ENCODE results near the gene SVIL. TPM values are rescaled to one million over a fixed set of nuclear protein-coding genes. Genes with fewer than 3 reads are reported as not detected.

Gene SVIL
- total and polyA plus RNA-seq, 2 donors (not counting 1 experiment from before 2014, with no cell fraction given): 0.74 to 0.88 TPM

GRCh38 chr10:29636178-29636577 is 1.4 kb upstream of the SVIL start:
- Histone ChIP-seq H3K27me3 (replicated peaks in 1 of 4; ENCODE audit: control extremely low read depth in 1 of 4, control insufficient read depth in 3 of 4, insufficient read depth in 4 of 4, low read length in 3 of 4) (no peaks in the 10 kb centered on the region), H2AFZ (ENCODE audit: insufficient read depth, low read depth, low read length, poor library complexity, severe bottlenecking) (no peak overlapping the region), H3K36me3 (replicated peaks in 1 of 2; ENCODE audit: control extremely low read depth in 1 of 2, control insufficient read depth in 1 of 2, extremely low read depth in 1 of 2, insufficient read depth in 2 of 2, low read length in 1 of 2) (no peaks in the 10 kb centered on the region), H3K9me3 (ENCODE audit: control extremely low read depth in 1 of 3, control insufficient read depth in 2 of 3, insufficient read depth in 1 of 3, low read length in 2 of 3) (no peaks in the 10 kb centered on the region), H4K20me1 (ENCODE audit: control insufficient read depth, insufficient read depth, low read length, poor library complexity, severe bottlenecking) (no peaks in the 10 kb centered on the region), H3K4me2 (replicated peaks; ENCODE audit: low read depth, low read length, poor library complexity, severe bottlenecking) (no peak overlapping the region), H3K4me3 (ENCODE audit: control extremely low read depth in 1 of 5, extremely low read depth in 1 of 5, insufficient read depth in 1 of 5, low read depth in 2 of 5, low read length in 4 of 5) (no peak overlapping the region), H3K9ac (ENCODE audit: low read length) (no peak overlapping the region), H3K27ac (ENCODE audit: low read length in 2 of 2) (no peak overlapping the region), H3K79me2 (ENCODE audit: control insufficient read depth, insufficient read depth, low read length) (no peaks in the 10 kb centered on the region), H3K4me1 (ENCODE audit: control insufficient read depth in 2 of 2, insufficient read depth in 2 of 2, low read length in 2 of 2) (peaks cover 0 to 2% of the 10 kb centered on the region in 2 donors)
- TF ChIP-seq, protein P1, sequence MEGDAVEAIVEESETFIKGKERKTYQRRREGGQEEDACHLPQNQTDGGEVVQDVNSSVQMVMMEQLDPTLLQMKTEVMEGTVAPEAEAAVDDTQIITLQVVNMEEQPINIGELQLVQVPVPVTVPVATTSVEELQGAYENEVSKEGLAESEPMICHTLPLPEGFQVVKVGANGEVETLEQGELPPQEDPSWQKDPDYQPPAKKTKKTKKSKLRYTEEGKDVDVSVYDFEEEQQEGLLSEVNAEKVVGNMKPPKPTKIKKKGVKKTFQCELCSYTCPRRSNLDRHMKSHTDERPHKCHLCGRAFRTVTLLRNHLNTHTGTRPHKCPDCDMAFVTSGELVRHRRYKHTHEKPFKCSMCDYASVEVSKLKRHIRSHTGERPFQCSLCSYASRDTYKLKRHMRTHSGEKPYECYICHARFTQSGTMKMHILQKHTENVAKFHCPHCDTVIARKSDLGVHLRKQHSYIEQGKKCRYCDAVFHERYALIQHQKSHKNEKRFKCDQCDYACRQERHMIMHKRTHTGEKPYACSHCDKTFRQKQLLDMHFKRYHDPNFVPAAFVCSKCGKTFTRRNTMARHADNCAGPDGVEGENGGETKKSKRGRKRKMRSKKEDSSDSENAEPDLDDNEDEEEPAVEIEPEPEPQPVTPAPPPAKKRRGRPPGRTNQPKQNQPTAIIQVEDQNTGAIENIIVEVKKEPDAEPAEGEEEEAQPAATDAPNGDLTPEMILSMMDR (IDR thresholded peaks at IDR 0.05): no peak
- no peak for TF ChIP-seq EZH2 (IDR thresholded peaks at IDR 0.05; ENCODE audit: borderline replicate concordance, insufficient read depth, low read depth, low read length, poor library complexity, severe bottlenecking)
- no peaks in the 10 kb centered on the region for H3K27me3 Mint-ChIP-seq
- H3K9me3 Mint-ChIP-seq (ENCODE audit: insufficient read depth): no peaks in the 10 kb centered on the region
- no peak for ATAC-seq (ENCODE audit: low read depth)
- POLR2A ChIA-PET: no interaction called here
- no peak for DNase-seq
- H3K4me3 Mint-ChIP-seq: no peak overlapping the region
- intact Hi-C loops (cut with micrococcal nuclease): no loop called here
- no peaks in the 10 kb centered on the region for H3K4me1 Mint-ChIP-seq
- CTCF ChIA-PET: no interaction called here
- no CpG with 5 or more reads among the region's 2 CpGs for WGBS (ENCODE audit: insufficient coverage)
- H3K27ac Mint-ChIP-seq: no peak overlapping the region

- Mint-ChIP-seq H3K27ac (no peak overlapping the region), H3K9me3 (ENCODE audit: insufficient read depth) (no peaks in the 10 kb centered on the region), H3K27me3 (no peaks in the 10 kb centered on the region), H3K4me3 (no peak overlapping the region), H3K4me1 (no peaks in the 10 kb centered on the region)
- no peaks in the 10 kb centered on the region for H3K36me3 ChIP-seq (replicated peaks in 1 of 2; ENCODE audit: control extremely low read depth in 1 of 2, control insufficient read depth in 1 of 2, extremely low read depth in 1 of 2, insufficient read depth in 2 of 2, low read length in 1 of 2)
- no peaks in the 10 kb centered on the region for H3K27me3 ChIP-seq (replicated peaks in 1 of 4; ENCODE audit: control extremely low read depth in 1 of 4, control insufficient read depth in 3 of 4, insufficient read depth in 4 of 4, low read length in 3 of 4)
- ATAC-seq (ENCODE audit: low read depth) (no peak), DNase-seq (no peak)
- peaks cover 0 to 2% of the 10 kb centered on the region in 2 donors for H3K4me1 ChIP-seq (ENCODE audit: control insufficient read depth in 2 of 2, insufficient read depth in 2 of 2, low read length in 2 of 2)
- no peak overlapping the region for H2AFZ ChIP-seq (ENCODE audit: insufficient read depth, low read depth, low read length, poor library complexity, severe bottlenecking)
- H3K9ac ChIP-seq (ENCODE audit: low read length): no peak overlapping the region
- no peak overlapping the region for H3K27ac ChIP-seq (ENCODE audit: low read length in 2 of 2)
- 0% methylated on average over 3 of the region's 4 CpGs for WGBS (ENCODE audit: insufficient coverage)
- H3K9me3 ChIP-seq (ENCODE audit: control extremely low read depth in 1 of 3, control insufficient read depth in 2 of 3, insufficient read depth in 1 of 3, low read length in 2 of 3): no peaks in the 10 kb centered on the region
- no peak overlapping the region for H3K4me3 ChIP-seq (ENCODE audit: control extremely low read depth in 1 of 5, extremely low read depth in 1 of 5, insufficient read depth in 1 of 5, low read depth in 2 of 5, low read length in 4 of 5)
- POLR2A ChIA-PET: no interaction called here
- intact Hi-C loops (cut with micrococcal nuclease): no loop called here
- H3K79me2 ChIP-seq (ENCODE audit: control insufficient read depth, insufficient read depth, low read length): no peaks in the 10 kb centered on the region
- no peaks in the 10 kb centered on the region for H4K20me1 ChIP-seq (ENCODE audit: control insufficient read depth, insufficient read depth, low read length, poor library complexity, severe bottlenecking)
- H3K4me2 ChIP-seq (replicated peaks; ENCODE audit: low read depth, low read length, poor library complexity, severe bottlenecking): no peak overlapping the region
- TF ChIP-seq EZH2 (IDR thresholded peaks at IDR 0.05; ENCODE audit: borderline replicate concordance, insufficient read depth, low read depth, low read length, poor library complexity, severe bottlenecking): no peak
- TF ChIP-seq, protein P1 (IDR thresholded peaks at IDR 0.05): no peak
- CTCF ChIA-PET: no interaction called here
Measured at GRCh38 chr10:29635711-29636144, 957 bp upstream of the SVIL start.
